ENCODE measurements around the gene CABLES1.

- TF ChIP-seq CTCF (IDR thresholded peaks at IDR 0.05) (no peak), POLR2A (IDR thresholded peaks at IDR 0.05) (no peak)
These were observed 88.4 kb downstream of the CABLES1 start for GRCh38 chr18:23223641-23224040.
